GM21447 (cell line): Measurements from ENCODE around the gene RASAL3.

Experiments
- ATAC-seq: cut with Tn5 transposase; IDR thresholded peaks from one replicate; pipeline ENCODE4 v1.9.1; 2021; ENCODE audit not compliant: unreplicated experiment

The RASAL3 gene

DNA sequence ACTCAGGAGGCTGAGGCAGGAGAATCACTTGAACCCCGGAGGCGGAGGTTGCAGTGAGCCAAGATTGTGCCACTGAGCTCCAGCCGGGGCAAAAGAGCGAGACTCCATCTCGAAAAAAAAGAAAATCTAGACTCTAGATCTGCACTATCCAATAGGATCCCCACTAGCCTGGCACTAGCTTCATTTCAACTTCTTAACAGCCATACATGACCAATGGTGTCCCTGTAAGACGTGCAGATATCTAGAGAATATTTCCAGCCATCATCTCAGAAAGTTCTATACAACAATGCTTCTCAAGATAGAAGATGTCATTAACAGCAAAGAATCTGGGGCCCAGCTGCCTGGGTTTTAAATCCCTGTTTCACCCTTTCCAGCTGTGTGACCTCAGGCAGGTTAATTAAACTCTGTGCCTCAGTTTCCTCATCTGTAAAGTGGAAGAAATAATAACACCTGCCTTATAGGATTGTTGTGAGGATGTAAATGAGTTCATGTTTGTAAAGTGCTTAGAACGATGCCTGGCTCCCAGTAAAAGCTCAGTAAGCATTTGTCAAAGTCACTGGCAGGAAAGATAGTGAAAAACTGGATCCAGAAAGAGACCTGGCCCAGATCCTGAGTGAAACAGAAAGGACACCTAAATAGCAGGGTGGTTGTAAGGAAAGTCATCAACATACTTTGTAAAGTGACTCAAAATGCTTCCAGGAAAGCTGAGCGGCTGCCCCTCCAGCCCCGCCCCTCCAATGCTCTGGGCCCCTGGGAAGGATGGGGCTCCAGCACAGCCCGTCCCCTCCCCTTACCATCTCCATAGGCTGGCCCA lies 28.1 kb downstream of the RASAL3 start:
- ATAC-seq, result no peak

DNA sequence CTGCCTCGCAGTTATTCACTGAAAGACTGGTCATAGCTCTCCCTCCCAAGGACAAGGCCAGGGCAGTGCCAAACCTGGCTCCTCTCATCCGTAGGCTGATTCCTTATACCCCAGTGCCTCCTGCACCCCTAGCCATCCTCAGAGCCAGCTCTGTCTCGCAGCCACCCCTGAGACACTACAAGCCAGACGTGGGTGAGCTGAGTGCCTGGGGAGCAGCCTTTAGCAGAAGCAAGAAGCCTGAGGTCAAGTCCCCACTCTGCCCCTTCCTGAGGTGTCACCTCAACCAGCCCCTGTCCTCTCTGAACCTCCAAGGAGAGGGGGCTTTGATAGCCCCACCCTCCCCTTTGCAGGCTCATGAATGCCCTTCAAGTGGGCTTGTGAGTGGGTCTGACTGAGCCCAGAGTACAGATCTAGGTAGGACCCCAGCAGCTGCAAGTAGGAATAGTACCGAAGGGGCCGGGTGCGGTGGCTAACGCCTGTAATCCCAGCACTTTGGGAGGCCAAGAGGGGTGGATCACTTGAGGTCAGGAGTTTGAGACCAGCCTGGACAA lies 30.8 kb downstream of the RASAL3 start:
- ATAC-seq, result no peak

DNA sequence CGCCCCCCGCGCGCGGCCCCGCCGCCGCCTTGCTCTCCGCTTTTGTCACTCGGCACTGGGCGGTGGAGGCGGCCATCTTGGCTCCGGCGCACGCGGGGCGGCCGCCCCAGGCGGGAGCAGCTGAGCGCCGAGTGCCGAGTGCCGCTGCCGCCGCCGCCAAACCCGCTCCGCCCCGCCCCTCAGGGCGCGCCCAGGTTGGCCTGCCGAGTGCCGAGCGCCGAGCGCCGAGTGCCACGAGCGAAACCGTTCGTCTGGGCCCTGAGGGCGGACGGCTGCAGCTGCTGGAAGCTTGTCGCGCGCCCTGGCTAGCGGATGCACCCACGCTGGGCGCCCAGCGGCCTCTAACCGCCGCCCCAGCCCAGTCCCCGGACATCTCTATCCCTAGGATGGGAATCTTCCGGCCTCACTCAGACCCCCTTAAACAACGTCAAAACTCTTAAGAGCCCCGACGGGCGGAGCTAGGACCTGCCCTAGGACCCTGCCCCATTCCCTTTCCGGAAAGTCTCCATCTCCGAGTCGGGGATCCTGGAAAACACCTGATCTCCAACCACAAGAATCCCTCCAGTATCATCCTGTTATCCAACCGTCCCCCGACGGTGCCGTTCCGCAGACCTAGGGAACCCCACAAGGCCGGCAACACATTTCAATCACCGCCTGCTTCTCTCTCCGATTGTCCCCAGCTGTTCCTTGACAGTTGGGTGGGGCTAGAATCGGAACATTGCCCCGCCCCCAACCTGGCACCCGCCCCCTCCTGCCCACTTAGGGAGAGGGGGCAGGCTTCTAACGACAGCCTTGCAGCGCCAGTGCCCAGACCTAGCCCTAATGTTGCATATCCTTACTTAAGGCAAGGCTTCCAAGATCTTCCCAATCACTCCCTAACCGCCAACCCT lies 31.5 kb downstream of the RASAL3 start:
- ATAC-seq, result peak; percentile 55

DNA sequence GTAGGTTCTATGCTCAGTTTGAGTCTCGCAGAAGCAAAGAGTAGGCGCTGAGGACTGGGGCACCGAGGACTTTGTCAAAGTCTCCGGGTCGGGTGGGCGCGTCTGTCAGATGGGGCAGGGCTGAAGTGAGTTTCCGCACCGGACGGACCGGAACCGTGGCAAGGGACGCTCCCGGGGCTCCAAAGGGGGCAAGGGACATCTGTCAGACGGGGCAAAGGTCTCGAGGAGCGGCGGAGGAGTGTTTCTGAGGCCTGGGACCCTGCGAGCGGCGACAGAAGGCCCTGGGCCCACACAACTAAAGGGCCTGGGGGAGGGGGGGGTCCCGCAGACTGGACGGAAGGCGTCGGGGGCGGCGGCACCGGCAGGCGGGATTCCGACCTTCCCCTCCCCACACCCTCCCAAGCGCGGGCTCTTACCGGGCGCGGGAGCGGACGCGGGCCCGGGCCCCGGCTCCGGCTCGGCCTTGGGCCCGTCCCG lies 32.3 kb downstream of the RASAL3 start:
- ATAC-seq, result peak; percentile 12

DNA sequence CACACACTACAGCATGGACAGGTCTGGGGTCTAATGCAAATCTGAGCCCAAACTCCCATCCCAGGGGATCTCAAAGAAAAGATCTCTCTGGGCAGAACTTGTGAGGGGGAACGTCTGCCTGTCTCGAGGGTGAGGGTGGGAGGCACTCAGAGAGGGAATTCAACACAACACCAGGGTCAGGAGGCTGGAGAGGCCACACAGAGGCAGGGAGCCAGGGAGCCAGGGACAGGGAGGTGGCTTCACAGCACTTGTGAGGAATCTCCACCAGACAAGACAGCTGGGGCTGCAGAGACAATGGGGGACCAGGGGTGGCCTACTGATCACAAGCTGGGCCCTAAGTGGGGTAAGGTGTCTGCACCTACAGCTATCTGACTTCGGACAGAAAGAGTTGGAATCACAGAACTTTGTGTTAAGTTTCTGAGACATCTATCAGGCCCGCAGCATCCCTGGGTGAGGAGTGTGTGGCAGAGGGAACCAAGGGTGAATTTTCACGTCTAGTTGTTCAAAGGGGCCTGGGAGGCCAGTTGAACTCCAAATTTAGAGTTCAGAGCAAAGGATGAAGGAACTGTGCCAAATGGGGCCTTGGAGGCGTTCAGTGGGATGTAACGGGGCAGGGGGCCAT lies 32.8 kb downstream of the RASAL3 start:
- ATAC-seq, result no peak

DNA sequence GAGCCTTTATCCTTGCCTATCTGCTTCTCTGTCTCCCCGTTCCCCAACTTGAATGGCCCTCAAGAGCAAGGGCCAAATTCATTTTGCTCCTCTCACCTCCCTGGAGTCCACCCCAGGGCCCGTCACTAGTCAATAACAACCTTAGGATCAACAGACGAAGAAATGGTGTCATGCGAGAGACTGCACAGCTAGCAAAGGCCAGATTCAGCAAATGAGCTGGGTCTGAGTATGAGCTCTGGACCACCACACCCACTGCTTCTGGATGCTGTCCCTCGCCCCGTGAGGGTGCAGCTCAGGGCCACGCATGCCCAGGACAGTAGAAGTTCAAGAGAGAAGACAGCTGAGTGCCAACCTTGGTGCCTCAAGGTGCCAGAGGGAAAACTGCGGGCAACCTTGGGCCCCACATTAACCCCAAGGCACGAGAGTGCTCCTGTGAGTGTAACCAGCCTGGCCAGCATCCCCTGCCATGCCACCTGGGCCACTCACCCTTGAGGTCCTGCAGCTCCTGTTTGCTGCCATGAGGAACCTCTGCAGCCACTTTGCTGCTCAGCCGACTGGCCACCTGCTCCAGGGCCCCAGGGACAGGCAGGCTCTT lies 33.7 kb downstream of the RASAL3 start:
- ATAC-seq, result no peak

DNA sequence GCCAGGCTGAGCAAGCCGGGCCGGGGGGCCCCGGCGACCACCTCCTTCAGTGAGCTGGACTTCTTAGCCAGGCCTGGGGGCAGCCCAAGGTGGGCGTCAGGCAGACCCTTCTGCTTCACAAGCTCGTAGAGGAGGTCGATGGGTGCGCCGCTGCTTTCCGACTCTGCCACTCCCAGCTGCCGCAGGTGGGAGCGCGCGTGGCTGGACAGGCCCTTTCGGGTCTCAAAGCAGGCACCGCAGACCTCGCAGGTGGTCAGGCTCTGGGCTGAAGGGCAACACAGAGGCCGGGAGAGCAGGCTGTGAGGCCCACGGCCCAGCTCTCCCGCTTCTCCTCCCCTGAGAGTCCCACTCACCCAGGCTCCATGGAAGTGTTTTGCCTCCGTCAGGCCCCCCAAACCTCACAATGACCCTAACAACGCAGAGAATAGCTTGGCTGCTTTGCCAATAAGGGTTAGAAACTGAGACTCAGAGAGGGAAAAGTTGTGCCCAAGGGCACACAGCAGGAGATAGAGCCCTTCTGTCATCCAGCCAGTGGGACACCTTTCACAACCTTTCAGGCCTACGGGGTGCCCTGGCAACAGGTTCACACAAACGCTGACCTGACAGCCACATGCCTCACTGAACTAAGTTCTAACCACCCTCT lies 34.4 kb downstream of the RASAL3 start:
- ATAC-seq, result no peak

DNA sequence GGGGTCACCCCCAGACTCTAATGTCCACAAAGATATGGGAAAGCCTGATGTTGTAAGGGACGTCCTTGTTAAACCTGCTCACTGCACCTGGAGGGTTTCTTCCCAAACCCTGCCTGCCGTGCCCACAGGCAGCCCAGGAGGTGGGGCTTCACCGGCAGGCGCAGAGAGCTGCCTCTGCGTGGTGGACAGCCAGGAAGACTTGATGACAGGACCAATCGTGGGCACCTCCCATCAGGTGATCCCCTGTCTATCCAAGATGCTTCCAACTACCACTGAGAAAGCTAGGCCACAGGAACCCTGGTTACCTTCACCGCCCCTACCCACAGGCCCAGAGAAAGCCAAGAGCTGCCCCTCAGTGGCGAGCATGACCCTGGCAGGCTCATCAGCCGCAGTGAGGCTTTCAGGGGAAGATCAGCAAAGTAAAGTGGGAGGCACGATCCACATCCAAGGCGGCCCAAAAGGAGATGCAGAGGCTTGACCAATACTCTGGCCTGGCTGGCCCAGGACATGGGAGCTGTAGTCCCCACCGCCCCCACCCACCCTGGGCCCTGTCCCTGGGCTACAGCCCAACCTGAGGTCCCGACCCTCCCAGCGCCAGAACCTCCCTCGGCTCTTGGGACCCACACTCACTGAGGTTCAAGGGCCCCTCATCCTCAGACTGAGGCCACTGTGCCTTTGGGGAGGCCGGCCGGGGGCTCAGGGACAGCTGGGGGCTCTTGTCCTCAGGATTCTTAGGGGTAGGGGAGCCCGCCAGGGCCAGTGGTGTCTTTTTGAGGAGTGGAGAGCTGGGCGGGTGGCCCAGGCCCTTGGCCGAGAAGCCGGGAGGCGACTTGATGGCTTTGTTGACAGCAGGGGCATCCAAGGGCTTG lies 35.2 kb downstream of the RASAL3 start:
- no peak for ATAC-seq

DNA sequence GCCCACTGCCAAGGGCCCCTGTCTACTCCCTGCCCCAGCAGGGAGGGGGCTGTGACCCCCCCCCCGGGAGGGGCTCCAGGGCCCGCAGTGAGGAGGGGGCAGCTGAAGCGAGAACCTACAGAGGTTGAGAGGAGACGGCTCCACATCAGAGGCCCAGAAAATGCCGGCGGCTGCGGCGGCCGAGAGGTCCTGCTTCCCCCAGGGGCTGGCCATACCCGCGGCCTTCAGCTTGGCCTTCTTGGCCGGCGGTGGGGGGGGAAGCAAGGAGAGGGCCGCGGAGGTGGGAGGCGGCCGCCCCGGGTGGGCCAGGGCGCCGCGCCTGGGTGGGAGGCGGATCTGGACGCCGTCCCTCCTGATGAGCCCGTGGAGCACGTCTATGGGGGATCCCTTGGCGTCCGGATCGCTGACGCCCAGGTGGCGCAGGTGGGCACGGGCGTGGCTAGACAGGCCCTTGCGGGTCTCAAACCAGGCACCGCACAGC lies 36.3 kb downstream of the RASAL3 start:
- ATAC-seq, result no peak

DNA sequence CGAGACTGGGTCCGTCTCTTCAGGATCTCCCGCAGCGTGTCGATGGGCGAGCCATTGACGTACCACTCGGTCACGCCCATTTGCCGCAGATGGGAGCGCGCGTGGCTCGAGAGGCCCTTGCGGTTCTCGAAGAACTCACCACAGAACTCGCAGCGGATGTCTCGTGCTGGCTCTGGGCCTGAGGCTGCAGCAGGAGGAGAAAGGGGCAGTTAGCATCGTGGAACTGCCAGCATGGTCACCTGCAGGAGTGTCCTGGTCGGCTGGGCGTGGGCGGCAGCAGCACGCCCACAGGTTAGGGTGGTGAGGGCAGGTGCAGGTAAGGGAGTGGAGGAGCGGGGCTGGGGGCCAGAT lies 37.0 kb downstream of the RASAL3 start:
- no peak for ATAC-seq

DNA sequence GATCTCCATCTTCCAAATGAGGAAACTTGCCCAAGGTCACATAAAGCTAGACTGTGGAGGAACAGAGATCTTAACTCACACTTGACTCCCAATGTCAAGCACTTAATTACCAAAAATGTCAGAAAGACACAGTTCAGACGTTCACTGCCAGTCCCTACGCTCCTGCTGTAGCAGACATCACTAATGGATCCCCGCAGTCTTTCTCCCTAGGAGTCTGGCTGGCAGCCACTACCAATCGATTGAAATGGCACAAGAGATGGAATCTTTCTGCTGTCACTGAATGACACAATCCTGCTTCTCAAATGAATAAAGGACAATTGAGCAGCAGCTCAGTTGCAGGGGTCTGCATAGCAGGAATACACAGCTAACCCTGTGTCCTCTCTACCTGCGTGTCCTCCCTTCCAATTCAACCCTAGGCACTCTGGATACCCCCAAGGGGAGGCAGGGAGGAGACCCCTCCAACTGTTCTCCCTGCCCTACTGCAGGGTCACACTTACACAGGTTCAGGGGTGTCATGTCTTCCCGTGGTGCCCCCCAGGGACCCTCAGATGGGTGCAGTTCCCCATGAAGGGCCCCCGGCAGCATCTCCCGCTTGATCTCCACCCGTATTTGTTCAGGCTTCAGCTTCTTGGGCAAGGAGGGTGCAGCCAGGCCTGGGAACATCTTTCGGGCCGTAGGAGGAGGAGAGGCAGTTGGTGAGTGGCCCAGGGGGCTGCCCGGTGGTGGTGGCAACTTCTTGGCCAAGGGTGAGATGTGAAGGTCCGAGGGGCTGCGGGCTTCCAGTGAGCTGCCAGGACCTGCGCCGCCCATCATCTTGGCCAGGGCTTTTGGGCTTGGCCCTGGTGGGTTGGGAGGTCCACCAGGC lies 37.6 kb downstream of the RASAL3 start:
- no peak for ATAC-seq

DNA sequence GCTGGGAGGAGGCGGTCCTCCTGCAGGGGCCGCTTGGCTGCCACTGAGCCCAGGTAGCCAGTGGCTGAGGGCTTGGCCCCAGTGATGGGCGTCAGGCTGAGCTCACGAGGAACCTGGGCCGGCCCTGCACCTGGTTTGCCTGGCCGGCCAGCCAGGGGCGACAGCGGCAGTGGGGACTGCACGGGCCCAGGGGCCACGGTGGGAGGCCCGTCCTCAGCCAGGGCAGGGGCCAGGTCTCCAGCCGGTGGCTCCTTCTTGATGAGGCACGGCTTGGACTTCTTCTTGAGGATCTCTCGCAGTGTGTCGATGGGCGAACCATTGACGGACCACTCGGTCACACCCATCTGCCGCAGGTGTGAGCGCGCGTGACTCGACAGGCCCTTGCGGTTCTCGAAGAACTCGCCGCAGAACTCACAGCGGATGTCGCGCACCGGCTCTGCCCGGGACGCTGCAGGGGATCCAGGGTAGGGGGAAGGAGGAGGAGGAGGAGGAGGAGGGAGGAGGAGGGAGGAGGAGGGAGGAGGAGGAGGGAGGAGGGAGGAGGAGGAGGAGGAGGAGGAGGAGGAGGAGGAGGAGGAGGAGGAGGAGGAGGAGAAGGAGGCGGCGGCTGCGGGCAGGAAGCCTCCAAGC lies 38.9 kb downstream of the RASAL3 start:
- ATAC-seq, result no peak

DNA sequence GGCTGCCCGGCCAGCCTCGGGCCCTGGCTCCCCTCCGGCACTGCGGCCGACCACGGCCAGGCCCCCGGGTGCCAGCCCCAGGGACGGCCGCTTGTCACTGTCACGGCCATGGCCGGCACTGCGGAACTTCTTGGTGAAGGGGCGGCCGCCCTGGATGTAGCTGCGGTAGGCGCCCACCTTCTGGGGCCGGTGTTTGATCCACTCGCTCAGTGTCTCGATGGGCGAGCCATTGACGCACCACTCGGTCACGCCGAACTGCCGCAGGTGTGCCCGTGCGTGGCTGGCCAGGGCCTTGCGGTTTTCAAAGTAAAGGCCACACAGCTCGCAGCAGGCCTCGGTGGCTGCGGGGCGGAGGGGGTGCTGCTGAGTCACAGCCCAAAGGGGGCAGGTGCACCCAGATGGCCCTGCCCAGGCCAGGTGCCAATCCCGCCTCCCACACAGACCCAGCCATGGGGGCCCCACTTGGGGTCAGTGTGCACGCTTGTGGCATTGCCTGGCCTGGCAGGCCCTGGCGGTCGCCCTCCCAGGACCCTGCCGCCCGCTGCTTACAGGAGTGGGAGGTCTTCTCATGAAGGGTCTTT lies 39.6 kb downstream of the RASAL3 start:
- no peak for ATAC-seq

DNA sequence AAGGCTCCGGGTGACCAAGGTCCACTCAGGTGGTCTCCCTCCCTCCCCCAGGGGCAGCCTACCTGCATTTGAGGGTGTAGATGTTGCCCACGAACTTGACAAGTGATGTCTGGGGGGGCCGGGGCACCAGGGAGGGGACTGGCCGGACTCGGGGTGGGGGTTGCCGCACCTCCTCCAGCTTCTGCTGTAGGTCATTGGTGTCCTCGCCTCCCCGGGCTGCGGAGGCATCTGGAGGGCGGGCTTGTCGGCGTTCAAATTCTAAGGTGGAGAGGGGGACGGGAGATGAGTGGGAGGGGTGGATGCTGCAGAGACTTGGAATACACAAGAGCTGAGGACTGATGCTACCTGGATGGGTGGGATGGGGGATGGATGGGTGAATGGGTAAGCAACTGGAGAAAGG lies 40.2 kb downstream of the RASAL3 start:
- no peak for ATAC-seq

DNA sequence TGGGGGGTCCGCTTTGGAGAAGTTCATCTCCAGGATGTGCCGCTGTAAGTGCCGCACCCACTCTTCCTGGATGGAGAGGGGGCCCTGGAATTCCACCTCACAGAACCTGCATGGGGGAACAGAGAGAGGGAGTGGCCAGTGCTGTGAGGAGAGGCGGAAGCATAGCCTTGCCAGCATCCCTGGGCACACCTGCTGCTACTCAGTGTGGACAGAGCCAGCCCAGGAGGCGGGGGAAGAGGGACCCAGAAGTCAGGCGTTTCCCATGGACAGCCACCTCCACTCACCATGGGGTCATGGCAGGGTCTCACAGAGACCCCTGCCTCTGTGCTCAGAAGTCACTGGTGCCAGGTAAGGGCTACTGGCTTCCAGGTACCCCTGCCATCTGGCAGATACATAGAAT lies 41.2 kb downstream of the RASAL3 start:
- no peak for ATAC-seq

DNA sequence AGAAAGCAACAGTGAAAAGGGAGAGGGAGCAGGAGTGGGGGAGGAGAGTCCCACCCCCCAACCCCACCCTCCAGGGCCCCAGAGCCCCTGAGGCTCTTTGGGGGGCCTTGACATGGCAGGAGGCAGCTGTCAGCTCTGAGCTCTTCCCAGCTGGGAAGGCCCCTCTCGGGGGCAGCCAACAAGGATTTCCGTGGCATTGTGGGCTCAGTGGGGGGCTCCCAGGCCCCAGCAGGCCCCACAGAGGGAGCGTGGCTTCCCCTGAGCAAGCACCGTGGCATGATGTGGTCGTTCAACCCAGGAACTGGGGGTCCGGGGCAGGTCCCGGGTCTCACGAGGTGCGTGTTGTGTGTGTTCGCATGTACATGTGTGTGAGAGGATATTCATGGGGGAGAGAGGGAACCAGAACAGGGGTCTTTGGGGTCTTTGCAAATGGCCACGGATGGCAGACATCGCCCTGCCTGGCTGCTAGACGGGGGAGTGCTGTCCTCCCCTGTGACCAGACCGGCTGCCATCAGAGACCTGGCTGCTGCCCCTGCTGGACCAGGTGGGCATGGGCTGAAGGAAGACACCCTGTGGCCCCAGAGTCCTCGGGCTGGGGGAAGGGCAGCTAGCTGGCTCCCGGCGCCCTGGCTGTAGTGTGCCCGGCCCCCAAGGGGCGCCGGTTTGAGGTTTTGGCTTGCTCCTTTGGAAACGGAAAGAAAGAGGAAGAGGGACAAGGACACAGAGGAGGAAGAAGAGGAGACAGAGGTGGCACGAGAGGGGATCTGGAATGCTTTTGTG lies 41.9 kb downstream of the RASAL3 start:
- no peak for ATAC-seq

DNA sequence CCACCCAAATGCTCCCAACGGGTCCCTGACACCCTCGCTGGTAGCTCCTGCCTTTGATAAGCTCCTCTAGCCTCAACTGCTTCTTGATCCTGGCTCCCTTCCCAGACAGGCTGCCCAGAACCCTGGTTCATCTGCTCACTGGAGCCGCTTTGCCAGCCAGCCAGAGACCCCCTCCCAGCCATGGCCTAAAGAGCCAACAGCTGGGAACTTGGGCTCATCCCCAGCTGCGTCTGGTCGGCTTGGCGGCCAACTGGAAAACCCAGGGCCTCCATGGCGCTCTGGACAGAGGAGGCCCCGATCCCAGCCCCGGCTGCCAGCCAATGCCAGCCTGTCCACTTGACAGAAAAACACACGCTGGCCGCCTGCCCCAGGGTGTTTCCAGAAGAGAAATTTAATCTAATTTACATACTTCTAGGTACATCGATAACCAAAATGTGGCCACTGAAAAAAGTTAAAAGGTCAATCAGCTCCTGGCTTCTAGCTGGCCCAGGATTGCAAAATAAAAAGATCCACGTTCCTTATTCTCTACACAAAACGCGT lies 42.6 kb downstream of the RASAL3 start:
- ATAC-seq, result no peak
